ENCODE data around the gene SUPT5H.

GRCh38 chr19:39517432-39517831 is 72.0 kb downstream of the SUPT5H start:
- no peak for TF ChIP-seq CTCF (IDR thresholded peaks at IDR 0.05; ENCODE audit: poor library complexity)
- TF ChIP-seq EZH2 (IDR thresholded peaks at IDR 0.05; ENCODE audit: borderline replicate concordance), result no peak
- TF ChIP-seq EZH2phosphoT487 (IDR thresholded peaks at IDR 0.05; ENCODE audit: low read depth, severe bottlenecking, unreplicated experiment), result no peak

Measured in hepatocyte (in vitro differentiated cells).